DMS 273 treated with DMSO at 0.1 percent for 48 hours (cell line): ENCODE measurements around the gene MRPL19.
"Not testable (repeated sequence)": the region's sequence is repeated elsewhere in the genome, so short reads cannot be mapped to it uniquely, and the experiment has no call there.

ENCODE experiments used
- DNase-seq: peaks from one replicate; lab custom pipeline; 2025; lab: John Stamatoyannopoulos, UW

MRPL19 gene

DNA sequence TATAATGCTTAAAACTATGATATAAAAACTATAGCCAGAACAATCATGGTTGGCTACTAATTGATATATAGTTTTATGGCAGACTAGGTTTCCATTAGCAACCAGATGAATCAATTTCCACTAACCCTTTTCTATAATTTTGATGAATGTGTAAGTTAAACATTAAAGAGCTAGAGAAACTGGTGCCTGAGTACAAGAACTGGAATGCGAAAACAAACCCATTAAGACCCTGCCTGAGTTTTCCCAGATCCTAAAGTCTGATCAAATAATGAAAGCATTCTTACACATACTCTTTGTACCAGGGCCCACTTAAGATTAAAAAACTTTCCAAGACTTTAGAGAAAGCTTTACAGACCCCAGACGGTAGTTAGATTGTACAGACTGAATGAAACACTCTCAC, 21.3 kb downstream of the MRPL19 start:
- no peak for DNase-seq

DNA sequence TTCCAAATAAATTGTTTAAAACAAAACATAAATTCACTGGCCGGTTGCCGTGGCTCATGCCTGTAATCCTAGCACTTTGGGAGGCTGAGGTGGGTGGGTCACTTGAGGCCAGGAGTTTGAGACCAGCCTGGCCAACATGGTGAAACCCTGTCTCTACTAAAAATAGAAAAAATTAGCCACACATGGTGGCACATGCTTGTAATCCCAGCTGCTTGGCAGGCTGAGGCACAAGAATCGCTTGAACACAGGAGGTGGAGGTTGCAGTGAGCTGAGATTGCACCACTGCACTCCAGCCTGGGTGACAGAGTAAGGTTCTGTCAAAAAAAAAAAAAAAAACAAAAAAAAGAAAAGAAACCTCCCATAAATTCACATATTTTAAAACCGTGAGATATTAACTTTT, 28.8 kb downstream of the MRPL19 start:
- DNase-seq, result peak; percentile 2

DNA sequence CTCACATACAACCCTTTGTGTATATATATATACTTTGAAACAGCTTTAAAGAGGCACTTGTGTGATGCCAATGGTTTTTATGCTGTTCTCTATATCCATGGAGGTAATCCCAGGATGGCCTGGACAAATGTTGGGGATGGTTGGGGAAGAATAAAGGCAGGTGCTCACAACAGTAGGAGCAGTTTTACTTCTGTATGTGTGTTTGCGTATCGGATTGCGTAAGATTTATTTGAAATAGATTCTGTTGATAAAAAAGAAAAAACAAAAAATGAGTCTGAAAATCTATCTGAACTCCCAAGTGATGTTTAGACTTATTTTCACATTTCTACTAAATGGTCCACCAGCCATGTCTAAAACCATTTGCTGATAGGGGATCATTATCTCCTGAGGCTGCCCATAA, 29.3 kb downstream of the MRPL19 start:
- no peak for DNase-seq

DNA sequence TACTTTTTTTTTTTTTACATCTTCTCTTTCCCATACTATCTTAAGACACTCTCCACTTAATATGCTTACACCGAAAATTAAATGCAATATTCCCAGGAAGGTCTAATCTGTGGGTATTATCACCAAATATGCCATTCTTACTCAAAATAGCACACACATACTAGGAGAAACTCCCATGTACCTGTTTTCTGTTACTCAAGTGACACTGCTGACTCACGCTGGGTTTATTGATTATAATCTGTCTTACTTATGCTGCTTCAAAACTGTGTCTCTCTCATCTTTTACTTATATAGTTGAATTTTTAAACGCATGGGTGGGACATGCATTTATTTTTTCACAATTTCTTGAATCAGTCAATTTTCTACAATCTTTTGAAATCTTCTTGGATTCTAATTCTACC, 29.9 kb downstream of the MRPL19 start:
- DNase-seq, result no peak

DNA sequence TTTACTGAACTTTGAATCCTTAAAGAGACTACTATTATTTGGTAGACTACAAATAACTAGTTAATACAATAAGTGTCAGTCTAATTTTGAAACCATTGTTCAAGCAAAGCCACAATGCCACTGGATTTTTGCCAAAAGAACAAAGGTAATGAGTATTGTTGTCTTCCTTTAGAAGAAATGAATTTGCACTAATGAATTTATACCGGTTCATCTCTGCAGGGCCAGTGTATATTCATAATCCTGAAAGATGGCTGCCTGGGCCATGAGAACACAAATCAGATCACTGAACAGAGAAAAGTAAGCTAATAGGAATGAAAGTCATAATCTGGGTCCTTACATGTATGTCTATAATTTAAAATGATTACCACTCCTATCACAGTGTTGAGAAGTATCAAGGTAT, 33.0 kb downstream of the MRPL19 start:
- DNase-seq, result no peak

DNA sequence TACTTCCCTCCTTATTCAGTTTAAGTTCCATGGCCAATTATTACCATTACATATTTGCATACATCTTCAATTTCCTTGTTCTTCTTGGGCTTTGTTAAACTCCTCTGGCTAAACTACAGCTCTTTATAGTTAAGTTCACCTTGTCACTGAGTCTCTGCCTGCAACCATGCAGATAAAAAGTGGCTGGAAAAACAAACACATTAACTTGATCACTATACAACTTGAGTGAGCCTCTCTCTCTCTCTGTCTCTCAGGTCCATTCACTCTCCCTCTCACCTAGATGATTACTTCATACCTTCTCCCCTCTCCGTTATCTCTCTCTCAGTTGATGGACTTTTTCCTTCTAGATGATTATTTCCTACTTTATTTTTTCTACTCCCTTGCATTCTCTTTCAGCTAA, 33.8 kb downstream of the MRPL19 start:
- DNase-seq, result no peak

DNA sequence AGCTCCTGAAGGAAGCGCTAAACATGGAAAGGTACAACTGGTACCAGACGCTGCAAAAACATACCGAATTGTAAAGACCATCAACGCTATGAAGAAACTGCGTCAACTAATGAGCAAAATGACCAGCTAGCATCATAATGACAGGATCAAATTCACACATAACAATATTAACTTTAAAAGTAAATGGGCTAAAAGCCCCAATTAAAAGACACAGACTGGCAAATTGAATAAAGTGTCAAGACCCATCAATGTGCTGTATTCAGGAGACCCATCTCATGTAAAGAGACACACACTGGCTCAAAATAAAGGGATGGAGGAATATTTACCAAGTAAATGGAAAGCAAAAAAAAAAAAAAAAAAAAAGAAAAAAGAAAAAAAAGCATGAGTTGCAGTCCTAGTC, 36.8 kb downstream of the MRPL19 start:
- not testable (repeated sequence) for DNase-seq

DNA sequence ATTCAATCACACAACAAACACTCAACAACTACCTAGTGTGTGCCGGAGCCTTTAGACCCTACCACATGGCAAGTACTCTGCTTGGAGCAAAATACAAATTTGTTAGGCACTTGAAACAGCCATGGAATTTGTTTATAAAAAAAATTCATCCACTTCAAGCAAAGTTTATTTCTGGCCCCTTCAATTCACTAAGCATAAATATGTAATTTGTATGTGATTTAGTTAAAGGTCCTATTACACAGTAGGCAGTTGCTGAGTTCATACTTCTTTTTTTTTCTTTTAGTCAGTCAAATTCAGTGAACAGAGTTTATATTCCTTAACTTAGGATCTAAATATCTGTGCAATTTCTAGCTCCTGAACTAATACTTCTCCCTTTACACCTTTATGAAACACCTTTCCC, 41.6 kb downstream of the MRPL19 start:
- DNase-seq, result no peak

DNA sequence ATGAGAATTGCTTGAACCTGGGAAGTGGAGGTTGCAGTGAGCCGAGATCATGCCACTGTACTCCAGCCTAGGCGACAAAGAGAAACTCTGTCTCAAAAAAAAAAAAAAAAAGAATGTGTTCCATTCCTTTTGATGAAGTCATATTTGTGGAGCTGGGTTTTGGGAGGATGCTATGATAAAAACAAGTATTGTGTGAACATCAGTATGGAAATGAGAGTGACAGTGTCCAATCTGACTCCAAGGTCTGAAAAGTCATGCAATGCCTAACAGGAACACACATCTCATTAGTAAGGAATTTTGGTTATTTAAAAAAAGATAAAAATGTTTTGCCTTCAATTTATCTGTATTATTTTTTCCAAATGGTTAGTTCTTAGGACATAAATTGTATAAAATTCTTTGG, 52.3 kb downstream of the MRPL19 start:
- no peak for DNase-seq

DNA sequence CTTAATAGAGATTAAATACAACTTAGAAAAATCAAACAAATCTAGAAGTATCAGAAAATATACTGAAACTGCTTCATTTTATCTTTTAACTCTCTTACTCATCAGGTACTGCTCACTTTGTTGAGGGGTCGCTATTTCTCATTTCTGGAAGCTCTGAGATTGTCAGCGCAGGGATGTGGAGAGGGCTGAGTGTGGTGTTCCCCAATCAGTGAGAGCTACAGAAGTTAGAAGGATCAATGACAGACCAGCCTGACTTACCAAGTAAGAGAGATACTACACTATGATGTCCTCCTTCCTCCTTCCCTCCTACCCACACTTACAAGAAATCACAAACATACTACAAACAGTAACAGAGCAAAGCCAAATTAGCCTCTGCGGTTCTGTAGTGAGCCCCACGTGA, 56.0 kb downstream of the MRPL19 start:
- DNase-seq, result no peak

DNA sequence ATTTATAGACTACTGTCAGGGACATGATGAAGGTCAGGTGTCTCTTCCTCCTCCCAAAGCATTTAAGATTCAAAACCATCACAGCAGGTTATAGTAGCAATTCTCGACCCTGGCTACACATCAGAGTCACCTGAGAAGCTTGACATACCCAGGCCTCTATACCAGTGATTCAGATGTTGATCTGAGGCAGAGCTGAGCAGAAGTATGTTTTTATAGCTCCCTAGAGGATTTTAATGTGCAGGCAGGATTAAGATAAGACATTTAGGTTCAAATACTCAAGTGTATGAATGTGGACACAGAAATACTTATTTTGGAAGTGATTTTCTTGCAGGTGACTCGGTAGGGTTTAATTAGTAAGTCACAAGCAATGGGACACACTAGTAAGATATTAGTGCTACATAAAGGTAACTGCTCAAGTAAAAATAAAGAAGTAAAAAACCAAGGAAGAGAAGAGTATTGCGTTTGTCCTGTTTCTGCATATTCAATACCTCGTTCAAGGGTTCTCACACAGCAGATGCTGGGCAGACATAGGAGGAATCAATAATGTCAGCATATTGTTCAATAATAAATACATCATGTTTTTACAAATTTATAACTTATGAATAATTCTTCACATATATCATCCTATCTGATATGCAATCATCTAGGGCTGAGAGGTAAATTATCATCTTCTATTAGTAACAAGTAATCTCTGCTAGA, 57.2 kb downstream of the MRPL19 start:
- DNase-seq, result no peak

DNA sequence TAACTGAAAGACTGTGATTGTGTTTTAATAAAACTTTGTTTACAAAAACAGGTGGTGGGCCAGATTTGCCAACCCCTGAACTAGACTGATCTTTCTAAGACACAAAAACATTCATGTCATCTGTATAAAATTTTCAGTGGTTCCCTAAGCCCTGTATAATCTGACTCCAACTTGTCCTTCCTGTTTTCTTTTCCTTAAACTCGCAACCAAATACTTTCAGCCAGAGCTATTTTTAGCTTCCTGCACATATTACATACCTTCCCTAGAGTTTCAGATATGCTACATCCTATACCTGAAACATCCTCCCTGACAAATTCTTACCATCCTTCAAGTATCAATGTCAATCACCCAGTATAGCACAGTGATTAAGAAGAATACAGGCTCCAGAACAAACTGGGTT, 59.3 kb downstream of the MRPL19 start:
- no peak for DNase-seq

DNA sequence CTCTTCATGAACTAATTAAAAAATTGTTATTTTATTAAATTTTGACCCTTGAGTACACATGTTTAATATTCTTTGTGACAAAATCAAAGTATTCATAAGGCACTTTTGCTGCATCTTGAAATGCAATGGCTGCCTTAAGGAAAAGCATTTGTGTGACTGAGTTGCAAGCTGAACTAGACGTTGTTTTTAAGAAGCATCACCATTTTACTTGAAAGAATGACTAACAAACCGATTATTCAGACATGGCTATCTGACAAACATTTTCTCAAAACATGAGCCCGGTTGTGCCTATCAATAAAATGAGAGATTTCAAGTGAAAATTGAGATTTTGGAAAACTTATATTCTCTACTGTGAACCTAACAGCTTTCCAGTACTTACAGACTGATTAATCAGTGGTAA, 61.3 kb downstream of the MRPL19 start:
- no peak for DNase-seq

DNA sequence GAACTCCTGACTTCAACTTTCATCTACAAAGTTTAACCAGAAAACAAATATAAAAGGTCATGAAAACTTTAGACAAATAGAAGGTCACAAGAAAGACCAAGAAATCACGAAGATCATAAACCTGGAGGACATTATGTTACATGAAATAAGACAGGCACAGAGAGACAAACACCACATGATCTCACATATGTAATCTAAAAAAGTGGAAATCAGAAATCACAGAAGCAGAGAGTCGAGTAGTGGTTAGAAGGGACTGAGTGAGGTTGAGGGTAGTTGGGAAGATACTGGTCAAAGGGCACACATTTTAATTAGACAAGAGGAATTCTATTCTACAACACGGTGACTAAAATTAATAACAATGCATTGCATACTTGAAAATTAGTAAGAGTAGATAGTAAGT, 62.7 kb downstream of the MRPL19 start:
- no peak for DNase-seq

DNA sequence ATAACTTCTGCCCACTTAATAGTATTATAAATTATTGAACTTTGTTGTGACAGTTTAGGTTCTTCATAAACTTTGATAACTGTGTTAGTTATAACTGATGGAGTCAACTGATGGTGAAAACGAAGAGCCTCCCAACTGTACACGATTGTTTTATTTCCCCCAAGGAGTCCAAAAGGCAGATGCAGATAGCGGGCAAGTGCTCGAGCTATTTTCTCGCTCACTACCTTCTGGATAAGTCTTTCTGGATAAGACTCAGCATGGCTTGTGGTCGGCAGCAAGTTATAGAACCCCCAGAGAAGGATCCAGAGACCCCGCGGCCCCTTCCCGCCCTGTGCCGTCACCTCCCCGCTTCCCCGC, 63.6 kb downstream of the MRPL19 start:
- no peak for DNase-seq

DNA sequence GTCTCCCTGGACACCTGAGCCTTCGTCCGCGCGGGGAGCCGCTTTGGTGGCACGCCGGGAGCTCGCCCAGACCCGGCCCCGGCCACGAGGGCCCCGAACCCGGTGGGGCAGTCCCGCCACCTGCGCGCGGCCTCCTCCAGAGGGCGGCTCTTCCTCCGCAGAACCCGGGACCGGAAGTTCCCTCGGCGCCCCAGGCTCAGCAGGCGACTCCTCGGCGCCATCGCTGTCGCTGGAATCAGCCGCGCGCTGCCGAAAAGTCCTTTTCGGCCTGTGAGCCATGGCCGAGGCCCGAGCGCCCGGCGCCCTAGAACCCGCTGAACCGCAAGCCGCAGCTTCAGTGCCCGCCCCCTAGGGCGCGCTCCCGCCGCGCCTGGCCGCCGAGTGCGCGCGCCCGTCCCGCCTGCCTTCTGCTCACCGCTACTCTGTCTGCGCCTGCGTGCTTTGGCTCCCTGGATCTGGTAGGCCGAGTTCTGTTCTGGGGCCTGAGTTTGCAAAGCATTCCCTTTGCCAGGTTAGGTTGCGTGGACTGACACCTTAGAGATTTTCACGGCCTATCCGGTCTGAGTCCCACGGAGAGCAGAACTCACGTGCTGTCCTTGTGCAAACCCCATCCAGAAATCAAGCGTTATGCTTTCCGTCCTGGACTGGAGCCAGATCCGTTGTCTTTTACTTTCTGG, 64.1 kb downstream of the MRPL19 start, which contains the start of gene GCFC2:
GCFC2 (minus strand) TSS at position 339 of the 677 bp plus-strand sequence; CDS start at position 279, 60 bp downstream.
- DNase-seq, result peak; percentile 65

DNA sequence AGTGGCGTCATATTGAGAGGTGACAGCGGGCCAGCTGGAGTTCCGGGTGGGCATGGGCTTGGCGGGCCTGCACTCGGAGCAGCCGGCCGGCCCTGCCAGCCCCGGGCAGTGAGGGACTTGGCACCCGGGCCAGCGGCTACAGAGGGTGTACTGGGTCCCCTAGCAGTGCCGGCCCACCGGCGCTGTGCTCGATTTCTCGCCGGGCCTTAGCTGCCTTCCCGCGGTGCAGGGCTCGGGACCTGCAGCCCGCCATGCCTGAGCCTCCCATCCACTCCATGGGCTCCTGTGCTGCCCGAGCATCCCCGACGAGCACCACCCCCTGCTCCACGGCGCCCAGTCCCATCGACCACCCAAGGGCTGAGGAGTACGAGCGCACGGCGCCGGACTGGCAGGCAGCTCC, 65.0 kb downstream of the MRPL19 start:
- not testable (repeated sequence) for DNase-seq

DNA sequence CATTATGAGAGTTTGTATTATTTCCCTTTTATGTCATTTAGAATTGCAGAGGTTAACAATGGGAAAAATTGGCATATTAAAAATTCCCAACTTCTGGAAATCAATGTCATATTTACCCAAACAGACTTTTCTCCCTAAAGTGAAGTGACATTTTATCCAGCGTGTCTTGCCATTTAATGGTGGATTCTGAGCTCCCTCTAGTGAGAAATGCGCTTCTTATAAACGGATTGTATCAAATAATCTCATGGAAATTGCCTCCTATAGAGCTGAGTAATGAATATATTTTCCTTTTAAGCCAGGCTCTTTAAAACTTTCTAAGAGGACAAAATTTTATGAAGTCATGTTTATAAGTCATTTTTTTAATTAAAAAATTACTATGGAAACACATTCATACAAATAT, 69.8 kb downstream of the MRPL19 start:
- DNase-seq, result no peak

DNA sequence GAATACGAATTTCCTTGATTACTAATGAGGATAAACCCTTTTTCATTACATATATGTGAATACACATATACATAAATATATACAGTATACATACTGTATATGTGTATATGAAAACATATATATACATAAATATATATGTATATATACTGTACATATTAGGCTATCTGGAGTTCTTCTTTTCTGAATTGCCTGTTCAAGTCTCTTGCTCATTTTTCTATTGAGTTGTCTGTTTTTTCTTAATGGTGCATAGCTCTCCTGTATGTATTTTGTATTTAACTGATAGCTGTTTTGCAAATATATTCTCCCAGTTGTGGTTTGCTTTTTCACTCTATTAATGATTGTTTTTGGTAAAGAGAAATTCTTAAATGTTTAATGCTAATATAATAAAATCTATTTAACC, 73.0 kb downstream of the MRPL19 start:
- no peak for DNase-seq

DNA sequence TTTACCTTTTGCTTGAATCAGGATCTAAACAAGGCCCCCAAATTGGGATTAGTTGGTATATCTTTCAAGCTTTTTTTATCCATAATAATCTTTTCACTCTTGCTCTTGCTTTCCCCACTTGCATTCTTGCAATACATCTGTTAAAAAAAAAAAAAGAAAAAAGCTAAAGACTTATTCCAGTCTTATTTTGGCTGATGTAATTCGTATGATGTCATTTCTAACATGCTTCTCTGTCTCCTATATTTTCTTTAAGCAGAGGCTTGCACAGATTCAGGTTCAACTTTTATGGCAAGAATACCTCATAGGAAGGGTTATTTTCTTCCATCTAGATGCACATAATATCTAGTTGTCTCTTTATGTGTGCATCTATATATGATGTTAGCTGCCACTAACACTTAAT, 73.9 kb downstream of the MRPL19 start:
- DNase-seq, result no peak

DNA sequence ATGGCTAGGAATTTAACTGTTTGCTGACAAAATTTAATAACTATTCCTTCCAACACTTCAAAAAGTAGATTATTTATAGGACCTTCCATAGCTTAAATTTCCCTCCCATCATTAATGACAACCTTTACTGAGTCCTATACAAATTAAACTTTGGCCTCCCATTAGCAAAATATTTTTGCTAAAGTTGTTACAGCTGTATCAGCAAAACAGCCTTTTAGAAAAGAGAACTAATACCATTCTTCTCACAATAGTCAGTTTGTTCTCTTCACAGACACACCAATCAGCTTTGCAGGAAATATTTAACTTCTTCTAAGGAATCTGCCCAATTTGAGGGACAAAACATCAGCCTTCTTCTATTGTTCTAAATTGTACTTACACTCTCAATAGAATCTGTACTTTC, 76.1 kb downstream of the MRPL19 start:
- no peak for DNase-seq

DNA sequence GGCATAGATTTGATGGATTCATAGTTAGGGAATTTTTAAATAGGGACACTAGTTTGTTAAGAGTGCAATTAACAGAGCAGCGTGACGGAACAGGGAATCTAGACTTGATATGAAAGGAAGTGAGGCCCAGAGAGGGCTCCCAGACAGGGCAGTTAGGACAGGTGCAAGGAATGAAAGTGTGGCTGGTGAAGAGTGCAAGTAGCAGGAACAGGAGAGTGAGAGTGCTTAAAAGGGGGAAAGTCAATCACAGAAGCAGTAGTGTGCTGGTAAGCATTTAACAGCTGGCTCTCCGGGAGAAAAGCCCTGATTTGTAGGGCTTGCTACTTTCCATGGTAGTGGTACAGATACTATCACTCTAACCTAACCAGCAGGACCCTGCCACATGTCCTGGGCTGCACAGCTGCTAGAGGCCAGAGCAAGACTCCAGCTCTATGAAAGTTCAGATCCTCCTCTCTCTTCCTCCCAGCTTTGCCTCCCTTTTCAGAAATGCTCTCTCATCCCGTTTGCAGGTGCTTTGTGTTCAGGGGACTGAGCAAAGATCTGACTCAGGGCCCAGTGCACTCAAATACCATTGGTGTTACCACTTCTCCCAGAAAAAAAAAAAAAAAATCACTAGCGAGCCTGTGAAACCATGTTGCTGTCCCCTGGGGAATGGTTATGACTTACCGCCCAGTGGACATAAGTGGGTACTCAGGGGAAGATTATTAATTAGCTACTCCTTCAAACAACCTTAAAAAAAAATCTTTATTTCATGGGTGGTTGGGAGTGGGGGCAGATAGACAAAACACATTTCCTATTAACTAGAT, 82.2 kb downstream of the MRPL19 start:
- no peak for DNase-seq

DNA sequence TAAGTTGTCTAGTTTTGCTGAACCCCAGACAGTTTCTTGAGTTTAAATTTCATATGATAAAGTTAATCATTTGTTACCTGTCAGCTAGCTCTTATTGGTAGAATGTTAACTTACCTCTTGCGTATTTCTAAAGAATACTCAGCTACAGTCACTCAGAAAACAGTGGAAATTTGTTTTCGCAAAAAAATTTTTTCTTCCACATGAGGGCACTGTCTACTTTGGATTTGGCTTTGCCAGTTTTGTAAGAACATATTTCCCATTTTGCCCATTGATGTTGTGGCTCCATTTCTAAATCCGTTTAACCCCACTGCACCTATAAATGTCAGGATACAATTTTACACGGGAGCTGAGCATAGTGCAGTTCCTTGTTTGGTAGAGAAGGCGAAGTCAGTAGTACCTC, 83.3 kb downstream of the MRPL19 start:
- DNase-seq, result no peak
